ENCODE data around the gene MLYCD.

MLYCD gene

DNA sequence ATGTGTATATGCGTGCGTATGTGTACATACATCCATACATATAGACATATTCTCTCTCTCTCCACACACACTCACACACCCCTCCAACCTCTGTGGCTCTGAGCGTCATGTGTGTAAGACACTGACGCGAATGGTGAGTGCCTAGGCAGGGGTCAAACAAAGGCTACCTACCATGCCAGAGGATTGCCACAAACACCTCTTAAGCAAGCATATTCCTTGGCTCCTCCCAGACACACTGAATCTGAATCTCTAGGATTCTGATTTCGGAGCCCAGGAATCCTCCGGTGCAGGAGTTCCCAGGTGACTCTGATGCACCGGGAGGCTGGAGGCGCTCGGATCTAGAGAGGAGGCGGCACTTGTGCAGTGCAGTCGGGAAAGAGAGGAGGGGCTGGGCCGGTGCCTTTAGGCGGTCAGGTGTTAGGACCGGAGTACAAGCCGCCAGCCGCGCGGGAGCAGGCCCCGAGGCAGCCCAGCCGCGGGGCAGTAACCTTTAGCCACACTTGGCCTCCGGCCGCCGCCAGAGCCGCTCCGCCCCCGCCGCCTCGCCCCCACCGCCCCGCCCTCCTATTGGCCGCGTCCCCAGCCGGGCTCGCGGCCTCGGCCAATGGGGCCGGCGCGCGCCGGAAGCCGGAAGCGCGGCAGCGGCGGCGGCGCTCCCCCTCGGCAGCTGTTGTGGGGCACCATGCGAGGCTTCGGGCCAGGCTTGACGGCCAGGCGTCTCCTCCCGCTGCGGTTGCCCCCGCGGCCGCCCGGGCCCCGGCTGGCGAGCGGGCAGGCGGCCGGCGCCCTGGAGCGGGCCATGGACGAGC is at the start of gene MLYCD:
Gene MLYCD (plus strand): TSS at position 653 of the 809 bp plus-strand sequence. CDS start 30 bp downstream, at position 683.
- peak; percentile 47 to 49 for DNase-seq (ENCODE audit: extremely low read depth in 1 of 2, low read depth in 1 of 2)

DNA sequence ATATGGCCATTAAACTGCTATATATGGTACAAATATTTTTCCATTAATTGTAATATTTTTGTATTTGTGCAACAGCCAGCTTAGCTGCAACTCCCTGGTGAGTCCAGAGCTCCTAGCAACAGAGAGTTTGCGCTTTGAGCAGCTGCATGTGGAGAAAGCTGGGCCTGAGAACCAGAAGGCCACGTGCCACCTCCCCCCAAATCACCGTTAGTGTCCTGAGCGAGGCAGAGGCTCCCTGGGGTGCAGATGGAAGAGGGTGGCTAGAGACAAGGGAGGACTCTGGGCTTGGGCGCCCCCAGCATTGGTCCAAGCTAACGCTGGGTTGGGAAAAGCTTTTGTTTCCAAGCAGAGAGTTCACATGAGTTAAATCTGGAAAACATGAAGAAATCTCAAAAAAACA is 49.5 kb upstream of the MLYCD start:
- no peak for DNase-seq (ENCODE audit: extremely low read depth in 1 of 2, low read depth in 1 of 2)

DNA sequence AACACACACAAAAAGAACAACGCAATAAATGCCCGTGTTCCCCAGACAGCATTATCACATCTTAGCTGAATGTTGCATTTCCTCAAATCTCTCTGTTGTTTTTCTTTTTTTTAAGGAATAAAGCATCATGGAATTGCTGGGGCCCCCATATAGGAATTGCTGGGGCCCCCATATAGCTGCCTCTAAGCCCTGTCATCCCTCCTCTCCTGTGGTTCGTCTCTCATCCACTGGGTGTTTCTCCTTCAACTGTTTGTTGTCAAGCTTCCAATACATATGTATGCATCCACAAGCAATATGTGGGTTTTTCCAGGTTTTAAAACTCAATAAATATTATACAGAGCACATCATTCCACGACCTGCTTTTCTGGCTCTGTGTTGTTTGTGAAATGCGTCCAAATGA is 48.0 kb upstream of the MLYCD start:
- no peak for DNase-seq (ENCODE audit: extremely low read depth in 1 of 2, low read depth in 1 of 2)

DNA sequence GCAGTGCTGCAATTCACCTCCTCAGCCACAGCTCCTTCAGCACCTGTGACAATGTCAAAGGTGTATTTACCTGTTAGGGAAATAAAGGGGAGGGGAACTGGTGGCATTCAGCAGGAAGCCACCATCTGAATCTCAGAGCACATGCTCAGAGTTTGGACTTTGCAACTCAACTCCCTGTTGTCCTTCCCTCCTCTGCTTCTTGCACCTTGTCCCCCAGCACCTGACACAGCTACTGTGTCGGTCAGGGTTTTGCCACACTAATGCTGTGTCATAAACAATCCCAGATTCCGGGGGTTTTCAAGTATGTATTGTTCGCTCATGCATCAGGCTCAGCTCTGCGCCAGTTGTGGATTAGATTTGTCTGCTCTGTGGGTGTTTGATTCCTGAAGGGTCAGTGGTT is 47.4 kb upstream of the MLYCD start:
- DNase-seq (ENCODE audit: extremely low read depth in 1 of 2, low read depth in 1 of 2): no peak

DNA sequence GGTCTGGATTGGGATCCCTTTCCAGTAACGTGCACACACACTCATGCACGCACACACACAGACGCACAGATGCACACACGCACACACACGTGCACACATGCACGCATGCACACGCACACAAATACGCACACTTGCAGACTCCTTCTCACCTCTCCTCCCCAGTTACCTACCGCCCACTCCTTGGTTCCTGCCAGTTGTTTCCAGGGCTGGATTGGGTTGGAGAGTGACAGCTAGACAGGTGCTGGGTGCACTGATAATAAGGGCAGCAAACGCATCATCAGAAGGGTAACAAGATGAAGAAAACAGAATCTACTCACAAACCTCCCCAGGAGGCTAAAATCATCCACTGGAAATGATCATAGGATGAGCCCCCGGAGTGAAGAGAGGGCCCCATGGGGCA is 46.1 kb upstream of the MLYCD start:
- DNase-seq (ENCODE audit: extremely low read depth in 1 of 2, low read depth in 1 of 2): no peak

DNA sequence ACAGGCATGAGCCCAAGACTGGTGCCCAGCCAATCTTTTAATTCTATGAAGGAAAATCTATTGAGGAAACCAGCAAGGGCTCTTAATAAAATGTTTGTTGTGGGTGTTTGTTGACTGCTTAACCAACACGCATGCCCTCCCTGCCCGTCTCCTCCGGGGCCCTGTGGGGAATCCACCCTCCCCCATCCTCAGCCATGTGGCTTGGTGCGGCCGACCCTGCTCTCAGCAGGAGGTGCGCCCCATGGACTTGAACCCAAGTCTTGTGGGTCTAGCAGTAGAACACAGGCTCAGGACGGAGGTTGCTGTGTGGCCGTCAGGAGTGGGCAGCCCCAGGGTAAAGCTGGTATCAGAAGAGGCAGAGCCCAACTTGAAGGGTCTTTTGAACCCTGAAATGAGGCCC is 45.1 kb upstream of the MLYCD start:
- no peak for DNase-seq (ENCODE audit: extremely low read depth in 1 of 2, low read depth in 1 of 2)

DNA sequence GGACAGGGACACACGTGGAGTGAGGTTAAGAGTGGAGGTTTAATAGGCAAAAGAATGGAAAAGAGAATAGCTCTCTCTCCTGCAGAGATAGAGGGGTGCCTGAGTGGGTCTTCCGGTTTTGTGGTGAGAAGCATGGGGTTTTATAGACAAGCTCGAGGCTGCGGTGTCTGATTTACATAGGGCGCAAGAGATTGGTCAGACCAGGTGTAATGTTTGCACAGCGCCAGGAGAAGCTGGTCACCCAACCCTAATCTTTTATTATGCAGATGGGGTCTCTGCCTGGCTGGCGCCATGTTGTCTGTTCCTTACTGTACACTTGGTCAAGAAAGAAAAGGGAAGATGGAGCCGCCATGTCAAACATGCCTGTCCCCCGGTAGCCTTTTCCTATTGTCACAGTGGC is 44.5 kb upstream of the MLYCD start:
- no peak for DNase-seq (ENCODE audit: extremely low read depth in 1 of 2, low read depth in 1 of 2)

DNA sequence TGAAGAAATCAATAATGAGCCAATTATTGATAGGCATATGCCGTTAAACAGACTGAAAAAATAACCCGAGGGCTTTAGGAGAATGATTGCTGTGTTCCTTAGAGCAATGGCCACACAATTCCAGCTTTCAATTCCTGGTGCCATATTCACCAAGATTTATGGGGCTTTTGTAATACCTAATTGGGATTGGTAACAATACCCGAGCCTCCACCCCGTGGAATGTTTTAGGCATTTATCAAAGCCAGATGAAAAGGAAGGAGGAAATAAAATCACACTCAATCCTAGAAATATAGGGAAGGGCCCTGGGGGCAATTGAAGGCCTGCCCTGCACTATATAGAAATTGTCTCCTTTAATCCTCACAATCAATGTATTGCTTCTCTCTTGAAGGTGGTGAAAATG is 42.1 kb upstream of the MLYCD start:
- DNase-seq (ENCODE audit: extremely low read depth in 1 of 2, low read depth in 1 of 2): no peak

DNA sequence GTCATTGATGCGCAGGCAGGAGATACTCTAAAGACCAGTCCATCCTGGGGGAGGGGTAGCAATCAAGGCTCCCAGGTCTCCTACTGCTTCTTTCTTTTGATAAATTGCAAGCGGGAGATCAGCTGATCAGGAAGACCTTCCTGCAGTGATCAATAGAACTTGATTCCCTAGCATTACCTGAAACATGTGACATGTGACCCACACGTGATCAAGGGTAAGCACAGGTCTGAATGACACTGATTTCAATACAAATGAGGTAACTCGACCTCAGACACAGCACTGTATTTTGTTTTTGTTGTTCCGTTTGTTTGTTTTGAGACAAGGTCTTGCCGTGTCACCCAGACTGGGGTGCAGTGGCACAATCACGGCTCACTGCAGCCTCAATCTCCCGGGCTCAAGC is 39.6 kb upstream of the MLYCD start:
- DNase-seq (ENCODE audit: extremely low read depth in 1 of 2, low read depth in 1 of 2): no peak

DNA sequence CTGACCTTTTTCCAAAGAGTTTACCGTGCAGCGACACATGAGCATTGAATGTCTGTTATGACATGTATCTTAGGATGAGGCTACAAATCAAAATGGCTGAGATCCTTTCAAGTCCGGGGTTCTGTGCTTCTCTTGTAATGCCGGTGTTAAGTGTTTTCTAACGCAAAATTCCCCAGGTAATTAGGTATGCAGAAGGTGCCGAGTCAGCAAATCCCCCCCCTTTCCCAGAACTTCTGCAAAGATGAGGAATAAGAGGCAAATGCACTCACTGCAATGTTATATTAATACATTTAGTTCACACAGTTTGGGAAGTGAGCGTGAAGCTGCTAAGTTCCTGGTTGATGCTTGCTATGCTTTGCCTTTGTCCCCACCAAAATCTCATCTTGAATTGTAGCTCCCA is 36.3 kb upstream of the MLYCD start:
- DNase-seq (ENCODE audit: extremely low read depth in 1 of 2, low read depth in 1 of 2): no peak

DNA sequence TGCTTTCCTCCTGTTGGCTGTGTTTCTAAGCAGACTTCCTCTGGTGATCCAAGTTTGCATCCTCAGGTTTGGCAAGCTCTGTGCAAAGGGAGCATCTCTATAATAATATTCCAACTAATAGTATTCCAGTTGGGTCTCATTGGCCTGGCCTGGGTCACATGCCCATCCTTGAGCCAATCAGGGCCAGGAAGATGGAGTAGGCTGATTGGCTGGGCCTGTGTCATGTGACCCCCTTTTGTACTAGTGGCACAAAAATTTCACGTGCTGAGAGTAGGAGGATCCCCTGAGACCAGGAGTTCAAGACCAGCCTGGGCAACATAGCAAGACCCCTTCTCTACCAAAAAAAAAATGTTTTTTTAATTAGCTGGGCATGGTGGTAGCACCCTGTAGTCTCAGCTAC is 35.2 kb upstream of the MLYCD start:
- DNase-seq (ENCODE audit: extremely low read depth in 1 of 2, low read depth in 1 of 2): no peak

DNA sequence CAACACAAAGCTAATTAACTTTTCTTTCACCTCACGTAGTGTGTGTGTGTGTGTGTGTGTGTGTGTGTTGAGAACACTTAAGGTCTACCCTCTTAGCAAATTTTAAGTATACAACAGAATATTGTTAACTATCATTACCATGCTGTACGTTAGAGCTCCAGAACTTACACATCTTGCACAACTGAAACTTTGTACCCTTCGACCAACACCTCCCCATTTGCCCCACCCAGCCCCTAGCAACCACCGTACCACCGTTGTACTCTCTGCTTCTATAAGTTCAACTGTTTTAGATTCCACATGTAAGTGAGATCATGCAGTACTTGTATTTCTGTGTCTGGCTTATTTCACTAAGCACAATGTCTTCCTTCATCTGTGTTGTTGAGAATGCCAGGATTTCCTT is 28.1 kb upstream of the MLYCD start:
- no peak for DNase-seq (ENCODE audit: extremely low read depth in 1 of 2, low read depth in 1 of 2)

DNA sequence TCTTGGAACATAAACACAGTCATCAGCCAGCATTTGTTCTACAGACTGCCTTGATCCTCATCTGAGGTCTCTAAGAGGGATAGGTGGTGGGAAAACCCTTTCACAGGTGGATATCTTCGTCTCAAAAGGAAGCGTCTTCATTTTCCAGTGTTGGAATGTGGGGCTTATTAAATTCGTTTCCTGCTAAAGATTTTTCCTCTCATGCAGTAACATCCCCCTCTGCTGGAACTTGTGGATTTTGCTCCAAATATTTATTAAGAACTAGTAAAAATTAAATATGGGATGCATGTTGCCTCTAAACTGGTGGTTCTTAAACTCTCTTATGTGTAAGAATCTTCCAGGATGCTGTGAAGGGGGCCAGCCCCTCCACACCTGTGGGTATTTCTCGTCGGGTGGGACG is 20.1 kb upstream of the MLYCD start:
- DNase-seq (ENCODE audit: extremely low read depth in 1 of 2, low read depth in 1 of 2): no peak

DNA sequence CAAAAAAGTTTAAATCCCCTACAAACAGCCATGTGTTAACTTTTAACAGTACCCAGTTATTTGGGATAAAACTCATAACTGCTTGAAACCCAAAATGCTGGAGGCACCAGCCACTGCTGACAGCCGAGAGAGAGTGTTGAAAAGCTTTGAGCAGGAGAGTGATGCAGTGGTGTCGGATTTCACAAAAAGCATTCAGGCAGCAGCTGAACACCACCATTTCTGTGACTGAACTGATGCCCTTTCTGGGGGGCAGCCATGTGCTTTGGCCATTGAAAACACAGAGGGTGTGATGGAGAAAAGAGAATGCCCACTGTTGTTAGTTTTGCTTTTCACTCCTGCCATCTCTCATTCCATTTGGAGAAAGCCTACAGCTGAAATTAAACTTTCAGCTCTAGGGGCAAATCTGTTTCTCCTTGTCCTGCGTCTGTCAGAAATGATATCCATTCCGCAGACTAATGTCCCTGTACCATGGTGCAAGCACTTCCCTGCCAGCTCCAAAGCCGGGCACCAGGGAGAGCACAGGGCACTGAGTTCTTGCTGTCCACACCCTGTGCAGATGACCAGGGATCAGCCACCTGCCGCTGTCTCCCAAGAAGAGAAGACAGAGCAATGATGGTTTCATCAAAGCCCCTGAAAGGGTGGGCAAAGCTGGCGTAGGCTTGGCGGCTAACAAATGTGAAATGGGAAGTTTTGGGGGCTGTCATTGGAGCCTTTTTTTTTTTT is 16.6 kb upstream of the MLYCD start:
- DNase-seq (ENCODE audit: extremely low read depth in 1 of 2, low read depth in 1 of 2): no peak

DNA sequence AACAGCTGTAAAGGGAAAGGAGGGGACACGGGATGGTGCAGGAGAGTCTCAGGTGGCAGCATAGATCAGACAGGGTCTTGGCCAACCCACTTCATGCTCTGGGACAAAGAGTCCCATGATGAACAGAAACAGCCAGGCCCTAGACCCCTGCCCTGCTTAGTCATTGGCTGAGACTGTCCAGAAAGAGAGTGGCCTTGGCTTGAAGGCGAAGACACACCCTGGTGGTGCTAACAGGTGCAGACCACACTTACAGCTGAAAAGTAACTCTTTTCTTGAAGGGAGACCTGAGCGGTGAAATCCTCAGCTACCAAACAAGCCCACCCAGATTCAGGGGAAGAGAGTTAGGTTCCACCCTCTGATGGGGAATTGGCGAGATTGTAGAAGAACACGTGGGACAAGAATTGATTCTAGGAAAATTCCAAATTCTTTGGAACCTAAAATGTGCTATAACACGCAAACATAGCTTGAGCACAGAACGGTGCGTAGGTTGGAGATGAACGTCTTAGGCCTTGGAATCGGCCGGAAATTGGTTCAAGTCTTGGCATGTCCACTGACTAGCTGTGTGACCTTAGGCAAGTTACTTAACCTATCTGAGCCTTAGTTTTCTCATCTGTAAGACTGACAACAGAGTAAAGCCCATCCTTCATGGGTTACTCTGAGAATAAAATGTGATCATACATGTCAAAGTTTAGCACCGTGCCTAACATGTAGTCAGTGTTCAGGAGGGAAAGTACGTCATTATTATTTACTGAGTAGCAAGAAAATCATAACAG is 12.5 kb upstream of the MLYCD start:
- DNase-seq (ENCODE audit: extremely low read depth in 1 of 2, low read depth in 1 of 2): no peak

DNA sequence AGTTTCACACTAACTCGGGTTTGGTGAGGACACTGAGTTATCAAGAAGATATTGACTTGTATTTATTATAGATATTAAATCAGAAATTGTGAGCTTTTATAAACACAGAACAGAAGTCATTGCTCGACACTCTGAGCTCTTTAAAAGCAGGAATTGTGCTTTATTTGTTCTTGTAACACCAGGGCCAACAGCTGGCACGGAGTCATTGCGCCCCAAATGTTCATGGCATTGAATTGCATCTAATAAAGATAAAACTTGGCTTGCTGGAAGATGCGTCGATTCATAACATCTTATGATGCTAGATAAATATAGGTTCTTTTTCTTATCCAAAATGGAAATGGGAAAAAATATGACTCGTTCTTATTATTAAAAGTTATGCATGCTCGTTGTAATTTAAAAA is 11.8 kb upstream of the MLYCD start:
- DNase-seq (ENCODE audit: extremely low read depth in 1 of 2, low read depth in 1 of 2): no peak

DNA sequence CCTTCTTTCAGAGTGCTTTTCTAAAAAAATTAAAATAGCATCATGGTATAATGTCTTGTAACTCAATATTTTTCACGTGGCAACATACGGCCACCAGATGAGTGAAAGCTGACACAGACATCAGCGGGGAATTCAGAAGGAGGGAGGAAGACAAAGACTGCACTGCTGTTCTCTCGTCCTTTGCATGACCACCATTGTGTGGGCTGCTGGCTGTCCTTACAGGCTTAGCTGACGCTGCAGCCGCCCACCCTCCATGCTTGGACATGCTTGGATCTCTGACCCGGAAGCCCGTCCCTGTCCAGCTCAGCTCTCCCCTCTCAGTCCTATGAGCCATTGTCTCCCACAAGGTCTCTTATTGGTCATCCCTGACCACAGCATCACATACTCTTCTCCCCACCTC is 11.4 kb upstream of the MLYCD start:
- DNase-seq (ENCODE audit: extremely low read depth in 1 of 2, low read depth in 1 of 2): no peak

DNA sequence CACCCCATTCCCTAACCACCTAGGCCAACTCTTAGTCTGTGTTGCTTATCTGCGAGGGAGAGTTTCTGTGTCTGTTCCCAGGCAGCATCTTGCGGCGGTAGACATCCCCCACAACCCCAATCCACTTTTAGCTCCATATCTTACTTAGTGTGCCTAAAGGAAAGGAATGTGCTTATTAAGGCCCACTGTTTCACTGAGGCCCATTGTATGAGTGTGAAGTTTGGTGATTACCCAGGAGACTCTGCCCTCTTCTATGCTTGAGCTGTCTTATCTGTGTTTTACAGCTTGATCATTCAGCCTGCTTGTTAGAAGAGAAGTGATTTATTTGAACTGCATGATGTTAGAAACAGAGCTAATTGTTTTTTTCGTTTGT is 10.3 kb upstream of the MLYCD start:
- DNase-seq (ENCODE audit: extremely low read depth in 1 of 2, low read depth in 1 of 2): no peak

DNA sequence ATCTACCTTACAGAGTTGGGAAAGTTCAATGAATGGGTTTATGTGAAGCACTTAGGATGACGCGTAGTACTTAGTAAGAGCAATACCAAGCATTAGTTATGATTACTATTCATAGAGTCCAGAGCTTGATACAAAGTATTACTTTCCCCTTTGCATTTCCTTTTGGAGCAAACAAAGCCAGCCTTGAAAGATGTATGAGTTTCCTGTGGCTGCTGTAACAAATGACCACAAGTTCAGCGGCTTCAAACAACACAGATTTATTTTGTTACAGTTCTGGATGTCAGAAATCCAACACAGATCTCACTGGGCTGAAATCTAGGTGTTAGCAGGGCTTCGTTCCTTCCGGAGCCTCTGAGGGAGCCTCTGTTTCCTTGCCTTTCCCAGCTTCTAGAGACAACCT is 8.6 kb upstream of the MLYCD start:
- DNase-seq (ENCODE audit: extremely low read depth in 1 of 2, low read depth in 1 of 2): no peak

DNA sequence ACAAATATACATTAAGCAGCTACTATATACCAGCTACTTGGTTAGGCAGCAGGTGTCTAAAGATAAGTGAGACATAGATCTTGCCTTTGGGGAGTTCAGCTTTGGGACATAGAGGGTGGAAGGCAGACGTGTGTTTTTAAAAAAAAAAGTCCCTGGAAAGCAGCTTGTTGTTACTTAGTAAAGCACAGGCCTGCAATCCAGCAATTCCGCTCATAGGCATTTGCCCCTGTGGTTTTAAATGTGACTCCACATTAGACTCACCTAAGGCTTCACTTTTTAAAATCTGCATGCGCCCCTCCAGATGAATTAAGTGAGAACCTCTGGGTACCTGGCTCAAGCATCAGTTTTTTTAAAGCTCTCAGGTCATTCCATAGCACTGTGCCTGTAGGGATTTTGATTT is 7.2 kb upstream of the MLYCD start:
- no peak for DNase-seq (ENCODE audit: extremely low read depth in 1 of 2, low read depth in 1 of 2)

DNA sequence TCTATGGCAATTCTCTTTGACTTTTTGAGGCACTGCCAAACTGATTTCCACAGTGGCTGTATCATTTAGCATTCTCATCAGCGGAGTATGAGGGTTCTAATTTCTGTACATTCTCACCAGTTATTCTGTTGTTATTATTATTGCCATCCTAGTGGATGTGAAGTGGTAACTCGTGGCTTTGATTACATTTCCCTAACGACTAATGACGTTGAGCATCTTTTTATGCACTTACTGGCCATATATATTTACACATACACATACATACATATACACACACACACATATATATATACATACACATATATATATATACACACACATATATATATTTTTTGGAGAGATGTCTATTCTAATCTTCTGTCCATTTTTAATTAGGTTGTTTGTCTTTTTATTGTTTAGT is 3.7 kb upstream of the MLYCD start:
- no peak for DNase-seq (ENCODE audit: extremely low read depth in 1 of 2, low read depth in 1 of 2)

DNA sequence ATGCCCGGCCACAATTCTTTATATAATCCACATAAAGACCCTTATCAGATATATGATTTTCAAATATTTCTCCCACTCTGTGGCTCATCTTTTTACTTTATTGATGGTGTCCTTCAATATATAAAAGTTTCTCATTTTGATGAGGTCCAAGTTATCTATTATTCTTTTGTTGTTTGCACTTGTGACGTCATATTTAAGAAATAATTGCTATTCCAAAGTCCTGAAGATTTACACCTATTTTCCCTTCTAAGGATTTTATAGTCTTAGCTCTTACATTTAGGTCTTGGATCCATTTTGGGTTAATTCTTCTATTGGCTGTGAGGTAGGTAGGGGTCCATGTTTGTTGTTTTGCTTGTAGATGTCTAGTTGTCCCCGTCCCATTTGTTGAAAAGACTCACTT is 3.0 kb upstream of the MLYCD start:
- DNase-seq (ENCODE audit: extremely low read depth in 1 of 2, low read depth in 1 of 2): no peak

All from stimulated activated CD8-positive, alpha-beta memory T cell treated with anti-CD3 and anti-CD28 coated beads, Interleukin-7, amount 100 ng/mL, for 48 hours (primary cell).